Measurements from ENCODE around the gene C1orf232. TPM values are rescaled to one million over a fixed set of nuclear protein-coding genes. Genes with fewer than 3 reads are reported as not detected.

The C1orf232 gene
- total RNA-seq, 4 donors from 2014 or later, result not detected

DNA sequence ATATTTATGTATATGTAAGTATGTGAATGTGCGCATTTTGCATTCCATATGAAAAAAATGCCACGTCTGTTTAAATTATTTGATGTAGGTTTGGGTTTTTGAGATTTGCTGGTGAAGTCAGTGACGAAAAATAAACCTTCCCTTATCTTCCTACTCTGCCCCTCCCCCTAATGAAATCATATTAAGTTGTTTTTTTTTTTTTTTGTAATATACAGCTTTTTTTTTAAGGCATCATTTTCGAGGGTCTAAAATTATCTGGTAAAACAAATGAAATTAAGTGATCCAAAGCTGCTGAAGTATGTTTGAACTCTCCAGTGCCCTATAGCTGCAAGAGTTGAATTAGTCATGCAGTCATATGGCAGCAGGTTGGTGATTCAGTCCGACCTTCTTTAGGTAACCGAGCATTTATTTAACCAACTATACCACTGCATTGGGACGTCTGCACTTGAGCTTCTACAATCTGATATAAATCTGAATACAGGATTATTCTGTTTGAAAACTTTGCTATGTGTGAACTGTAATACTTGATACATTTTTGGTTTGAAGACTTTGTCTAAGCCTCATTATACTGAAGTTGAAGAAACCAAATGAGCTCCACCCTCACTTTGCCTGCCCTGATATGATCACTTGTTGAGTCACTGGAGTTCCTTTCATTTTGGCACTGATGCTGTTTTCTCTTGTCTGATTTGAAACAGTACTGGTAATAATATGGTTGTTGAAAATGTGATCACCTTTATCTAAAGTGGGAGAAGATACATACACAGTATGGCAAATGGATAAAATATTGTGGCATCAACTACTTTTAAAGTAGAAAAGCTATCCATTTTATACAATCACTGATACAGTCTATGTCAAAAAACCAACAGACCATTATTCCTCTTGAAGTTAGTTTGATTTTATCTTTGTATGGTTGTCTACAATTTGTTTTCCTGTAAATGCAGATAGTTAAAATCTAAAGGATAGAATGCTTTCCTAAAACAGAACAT, 45.5 kb downstream of the C1orf232 start:
- no peaks in the 10 kb centered on the region for H3K4me1 ChIP-seq
- H3K4me3 ChIP-seq, result no peak overlapping the region
- no peaks in the 10 kb centered on the region for H3K9me3 ChIP-seq
- no peaks in the 10 kb centered on the region for H3K36me3 ChIP-seq
- DNase-seq, result no peak
- TF ChIP-seq, protein P1, sequence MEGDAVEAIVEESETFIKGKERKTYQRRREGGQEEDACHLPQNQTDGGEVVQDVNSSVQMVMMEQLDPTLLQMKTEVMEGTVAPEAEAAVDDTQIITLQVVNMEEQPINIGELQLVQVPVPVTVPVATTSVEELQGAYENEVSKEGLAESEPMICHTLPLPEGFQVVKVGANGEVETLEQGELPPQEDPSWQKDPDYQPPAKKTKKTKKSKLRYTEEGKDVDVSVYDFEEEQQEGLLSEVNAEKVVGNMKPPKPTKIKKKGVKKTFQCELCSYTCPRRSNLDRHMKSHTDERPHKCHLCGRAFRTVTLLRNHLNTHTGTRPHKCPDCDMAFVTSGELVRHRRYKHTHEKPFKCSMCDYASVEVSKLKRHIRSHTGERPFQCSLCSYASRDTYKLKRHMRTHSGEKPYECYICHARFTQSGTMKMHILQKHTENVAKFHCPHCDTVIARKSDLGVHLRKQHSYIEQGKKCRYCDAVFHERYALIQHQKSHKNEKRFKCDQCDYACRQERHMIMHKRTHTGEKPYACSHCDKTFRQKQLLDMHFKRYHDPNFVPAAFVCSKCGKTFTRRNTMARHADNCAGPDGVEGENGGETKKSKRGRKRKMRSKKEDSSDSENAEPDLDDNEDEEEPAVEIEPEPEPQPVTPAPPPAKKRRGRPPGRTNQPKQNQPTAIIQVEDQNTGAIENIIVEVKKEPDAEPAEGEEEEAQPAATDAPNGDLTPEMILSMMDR (IDR thresholded peaks at IDR 0.05), result no peak
- no peak for TF ChIP-seq POLR2A (IDR thresholded peaks at IDR 0.05)
- H3K27me3 ChIP-seq, result no peaks in the 10 kb centered on the region
- intact Hi-C loops (cut with DNase I; ENCODE audit: low total_unique reads), result no loop called here
- peak overlapping the region in 1 of 2 donors; percentile 3 for H3K27ac ChIP-seq

DNA sequence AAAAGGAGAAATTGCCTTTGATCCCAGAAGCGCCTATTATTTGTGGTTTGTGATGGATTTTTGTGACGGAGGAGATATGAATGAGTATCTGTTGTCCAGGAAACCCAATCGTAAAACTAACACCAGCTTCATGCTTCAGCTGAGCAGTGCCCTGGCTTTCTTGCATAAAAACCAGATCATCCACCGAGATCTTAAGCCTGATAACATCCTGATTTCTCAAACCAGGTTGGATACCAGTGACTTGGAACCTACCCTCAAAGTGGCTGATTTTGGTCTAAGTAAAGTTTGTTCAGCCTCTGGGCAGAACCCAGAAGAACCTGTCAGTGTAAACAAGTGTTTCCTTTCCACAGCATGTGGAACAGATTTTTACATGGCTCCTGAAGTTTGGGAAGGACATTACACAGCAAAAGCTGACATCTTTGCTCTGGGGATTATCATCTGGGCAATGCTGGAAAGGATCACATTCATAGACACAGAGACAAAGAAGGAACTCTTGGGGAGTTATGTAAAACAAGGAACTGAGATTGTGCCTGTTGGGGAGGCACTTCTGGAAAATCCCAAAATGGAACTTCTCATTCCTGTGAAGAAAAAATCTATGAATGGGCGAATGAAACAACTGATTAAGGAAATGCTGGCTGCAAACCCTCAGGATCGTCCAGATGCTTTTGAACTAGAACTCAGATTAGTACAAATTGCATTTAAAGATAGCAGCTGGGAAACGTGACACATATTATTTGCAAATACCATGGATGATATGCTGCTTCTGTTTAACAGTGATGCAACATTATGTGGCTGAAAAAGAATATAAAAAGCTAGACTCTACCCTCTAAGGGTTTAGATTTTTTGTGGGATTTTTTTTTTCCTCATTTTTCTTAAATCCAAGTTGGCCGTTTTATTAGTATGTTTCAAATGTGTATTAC, 46.6 kb downstream of the C1orf232 start:
- no peaks in the 10 kb centered on the region for H3K9me3 ChIP-seq
- TF ChIP-seq POLR2A (IDR thresholded peaks at IDR 0.05), result no peak
- TF ChIP-seq, protein P1 (IDR thresholded peaks at IDR 0.05), result no peak
- DNase-seq, result no peak
- intact Hi-C loops (cut with DNase I; ENCODE audit: low total_unique reads), result no loop called here
- H3K4me1 ChIP-seq, result no peaks in the 10 kb centered on the region
- no peak overlapping the region for H3K27ac ChIP-seq
- H3K4me3 ChIP-seq, result no peak overlapping the region
- H3K27me3 ChIP-seq, result no peaks in the 10 kb centered on the region
- no peaks in the 10 kb centered on the region for H3K36me3 ChIP-seq

DNA sequence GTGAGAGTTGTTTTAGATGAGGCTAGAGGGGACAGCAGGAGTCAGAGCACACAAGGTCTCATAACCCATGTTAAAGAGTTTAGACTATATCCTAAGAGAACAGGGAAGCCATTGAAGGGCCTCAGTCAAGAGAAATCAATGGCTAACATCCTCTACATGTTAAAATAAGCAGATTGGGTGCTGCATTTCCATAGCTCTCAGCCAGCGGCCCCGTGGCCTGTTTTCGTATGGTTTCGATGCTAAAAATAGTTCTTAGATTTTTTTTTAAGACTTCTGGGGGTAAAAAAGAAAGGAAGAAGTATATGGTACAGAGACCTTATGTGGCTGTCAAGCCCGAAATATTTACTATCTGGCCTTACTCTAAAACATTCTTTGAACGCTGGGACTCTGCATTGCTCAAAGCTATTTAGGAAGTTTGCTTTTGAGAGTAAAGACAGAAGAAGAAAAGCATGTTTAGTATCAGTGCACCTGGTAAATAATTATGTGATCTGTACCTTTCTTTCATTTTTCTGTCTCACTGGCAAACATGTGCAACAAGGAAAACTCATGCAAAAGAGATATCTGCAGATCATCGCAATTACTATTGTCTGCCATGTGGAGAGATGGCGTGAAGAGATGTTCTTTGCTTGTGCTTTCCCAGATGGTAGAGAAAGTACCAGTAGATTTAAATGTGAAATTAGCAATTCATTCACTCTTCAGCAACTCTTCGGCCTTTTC, 48.7 kb downstream of the C1orf232 start:
- no peak overlapping the region for H3K27ac ChIP-seq
- TF ChIP-seq, protein P1 (IDR thresholded peaks at IDR 0.05), result no peak
- TF ChIP-seq POLR2A (IDR thresholded peaks at IDR 0.05), result no peak
- H3K9me3 ChIP-seq, result no peaks in the 10 kb centered on the region
- no peak overlapping the region for H3K4me3 ChIP-seq
- intact Hi-C loops (cut with DNase I; ENCODE audit: low total_unique reads), result no loop called here
- no peak for DNase-seq
- H3K4me1 ChIP-seq, result no peaks in the 10 kb centered on the region
- H3K36me3 ChIP-seq, result no peaks in the 10 kb centered on the region
- H3K27me3 ChIP-seq, result no peaks in the 10 kb centered on the region

DNA sequence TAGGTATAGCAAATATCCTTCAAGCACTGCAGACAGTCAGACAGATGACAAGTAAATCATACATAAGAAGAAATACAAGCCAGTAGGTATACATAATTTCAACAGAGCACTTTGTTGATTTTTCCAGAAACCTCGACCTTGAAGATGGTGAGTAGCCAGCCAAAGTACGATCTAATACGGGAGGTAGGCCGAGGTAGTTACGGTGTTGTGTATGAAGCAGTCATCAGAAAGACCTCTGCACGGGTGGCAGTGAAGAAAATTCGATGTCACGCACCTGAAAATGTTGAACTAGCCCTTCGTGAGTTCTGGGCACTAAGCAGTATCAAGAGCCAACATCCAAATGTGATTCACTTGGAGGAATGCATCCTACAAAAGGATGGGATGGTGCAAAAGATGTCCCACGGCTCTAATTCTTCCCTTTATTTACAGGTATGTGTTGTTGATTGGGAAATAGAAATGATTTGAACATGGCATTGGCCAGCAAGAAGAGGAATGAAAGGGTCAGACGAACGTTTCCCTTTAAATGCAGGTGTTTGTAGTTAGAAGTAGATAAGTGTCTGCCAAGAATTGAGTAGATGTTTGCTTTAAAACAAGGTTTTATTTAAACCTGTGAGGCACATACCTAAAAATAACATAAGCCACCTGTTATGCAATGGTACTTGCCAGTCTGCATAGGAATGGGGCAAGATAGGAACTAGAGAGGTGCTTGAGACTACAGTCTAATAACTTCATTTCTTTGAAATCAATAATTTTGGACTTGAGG, 54.4 kb downstream of the C1orf232 start:
- no peaks in the 10 kb centered on the region for H3K36me3 ChIP-seq
- peaks cover 0 to 7% of the 10 kb centered on the region in 2 donors for H3K4me1 ChIP-seq
- H3K27me3 ChIP-seq, result no peaks in the 10 kb centered on the region
- DNase-seq, result no peak
- H3K27ac ChIP-seq, result no peak overlapping the region
- H3K9me3 ChIP-seq, result no peaks in the 10 kb centered on the region
- intact Hi-C loops (cut with DNase I; ENCODE audit: low total_unique reads), result no loop called here
- H3K4me3 ChIP-seq, result no peak overlapping the region
- TF ChIP-seq POLR2A (IDR thresholded peaks at IDR 0.05), result no peak
- TF ChIP-seq, protein P1 (IDR thresholded peaks at IDR 0.05), result no peak

Other genes with a start within 250 kb of the C1orf232 start
- gene PAFAH2, start 170.9 kb downstream of the C1orf232 start, total RNA-seq, result 10 to 100 TPM in 1 of 4 donors, 1 to 10 TPM in 3; 6.2 to 12.3 (median 9.2) TPM
- 1 to 10 TPM in 2 of 4 donors, under 1 TPM in 1, not detected in 1; 0.26 to 2.7 (median 1.7) TPM for gene EXTL1, start 147.2 kb downstream of the C1orf232 start, total RNA-seq
- gene SLC30A2, start 122.8 kb downstream of the C1orf232 start, total RNA-seq, result under 1 TPM in 2 of 4 donors, not detected in 2; 0.07 to 0.49 TPM
- gene TRIM63, start 101.3 kb downstream of the C1orf232 start, total RNA-seq, result 1 to 10 TPM in 1 of 4 donors, under 1 TPM in 1, not detected in 2; 0.77 to 5.4 TPM
- 10 to 100 TPM; 13.8 to 95.6 (median 20.9) TPM for gene PDIK1L, start 57.1 kb downstream of the C1orf232 start, total RNA-seq
- 10 to 100 TPM in 2 of 4 donors, 1 to 10 TPM in 2; 3.2 to 21.0 (median 14.0) TPM for gene FAM110D, start 9.9 kb downstream of the C1orf232 start, total RNA-seq
- 10 to 100 TPM in 3 of 4 donors, 1 to 10 TPM in 1; 7.9 to 27.1 (median 16.3) TPM for gene ZNF593, start 945 bp upstream of the C1orf232 start, total RNA-seq
- not detected for gene ZNF593OS, start 2.9 kb upstream of the C1orf232 start, total RNA-seq
- 10 to 100 TPM in 2 of 4 donors, 1 to 10 TPM in 1, under 1 TPM in 1; 0.29 to 13.3 (median 7.2) TPM for gene CNKSR1, start 8.5 kb upstream of the C1orf232 start, total RNA-seq
- not detected for gene CATSPER4, start 21.6 kb upstream of the C1orf232 start, total RNA-seq
- 10 to 100 TPM in 1 of 4 donors, 1 to 10 TPM in 3; 1.8 to 14.0 (median 5.3) TPM for gene CEP85, start 65.2 kb upstream of the C1orf232 start, total RNA-seq
- gene SH3BGRL3, start 111.1 kb upstream of the C1orf232 start, total RNA-seq, result 10 to 100 TPM in 3 of 4 donors, 1 to 10 TPM in 1; 5.0 to 86.6 (median 52.3) TPM
- 10 to 100 TPM in 3 of 4 donors, 1 to 10 TPM in 1; 7.4 to 36.5 (median 13.4) TPM for gene UBXN11, start 137.7 kb upstream of the C1orf232 start, total RNA-seq
- 1 to 10 TPM in 1 of 4 donors, not detected in 3; 7.8 TPM for gene CD52, start 149.0 kb upstream of the C1orf232 start, total RNA-seq
- 1 to 10 TPM in 1 of 4 donors, not detected in 3; 3.0 TPM for gene CRYBG2, start 185.2 kb upstream of the C1orf232 start, total RNA-seq
- not detected for gene ZNF683, start 203.8 kb upstream of the C1orf232 start, total RNA-seq
- gene LIN28A, start 241.9 kb upstream of the C1orf232 start, total RNA-seq, result under 1 TPM in 1 of 4 donors, not detected in 3; 0.14 TPM

Measured in uterus (tissue), 4 donors.